ENCODE results near the gene EFR3B.
"Not testable (repeated sequence)": the region's sequence is repeated elsewhere in the genome, so short reads cannot be mapped to it uniquely, and the experiment has no call there.

EFR3B gene

DNA sequence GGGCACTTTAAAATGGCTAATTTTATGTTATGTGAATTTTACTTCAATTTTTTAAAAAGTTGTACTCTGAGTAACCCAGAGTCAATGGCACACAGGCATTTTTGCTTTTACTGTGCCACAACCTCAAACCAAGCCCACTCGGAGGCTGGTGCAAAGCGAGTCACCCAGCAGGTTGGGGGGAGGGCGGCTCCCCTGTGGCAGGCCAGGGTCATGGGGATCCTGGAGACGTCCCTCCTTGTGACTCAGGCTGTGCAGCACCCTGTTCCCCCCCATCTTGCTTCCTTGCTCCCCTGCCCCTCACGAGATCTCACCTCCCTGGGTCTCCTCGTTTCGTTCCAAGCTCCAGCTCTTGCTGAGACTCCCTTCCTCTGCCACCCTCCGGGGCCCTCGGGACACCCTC, 67.9 kb downstream of the EFR3B start:
- DNase-seq, result no peak

- DNase-seq, result no peak
These were observed 70.2 kb downstream of the EFR3B start for GRCh38 chr2:25112113-25112512.

GRCh38 chr2:25115249-25115883, 73.5 kb downstream of the EFR3B start:
- DNase-seq, result no peak

GRCh38 chr2:25115902-25116301, 74.0 kb downstream of the EFR3B start:
- DNase-seq, result no peak

- no peak for DNase-seq
These were observed 75.1 kb downstream of the EFR3B start for GRCh38 chr2:25116956-25117355.

DNA sequence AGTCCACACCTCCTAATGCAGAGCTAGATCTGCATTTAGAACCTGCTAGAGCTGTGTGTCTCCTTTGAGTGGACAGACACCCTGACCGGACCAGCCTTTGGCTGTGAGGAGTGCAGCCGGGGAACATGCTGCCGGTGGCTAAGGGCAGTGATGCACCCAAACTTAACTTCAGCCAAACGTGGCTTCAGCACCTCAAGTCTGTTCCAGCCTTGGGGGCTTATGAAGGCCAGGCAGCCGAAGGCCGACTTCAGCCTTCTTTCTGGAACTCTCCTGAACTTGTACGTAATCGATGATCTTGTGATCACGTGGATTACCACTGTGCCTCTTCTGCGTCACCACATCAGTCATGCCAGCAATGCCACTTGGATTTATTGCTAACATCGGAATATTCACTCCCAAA, 77.4 kb downstream of the EFR3B start:
- DNase-seq, result no peak

- DNase-seq, result no peak
These were observed 80.5 kb downstream of the EFR3B start for GRCh38 chr2:25122367-25122766.

DNA sequence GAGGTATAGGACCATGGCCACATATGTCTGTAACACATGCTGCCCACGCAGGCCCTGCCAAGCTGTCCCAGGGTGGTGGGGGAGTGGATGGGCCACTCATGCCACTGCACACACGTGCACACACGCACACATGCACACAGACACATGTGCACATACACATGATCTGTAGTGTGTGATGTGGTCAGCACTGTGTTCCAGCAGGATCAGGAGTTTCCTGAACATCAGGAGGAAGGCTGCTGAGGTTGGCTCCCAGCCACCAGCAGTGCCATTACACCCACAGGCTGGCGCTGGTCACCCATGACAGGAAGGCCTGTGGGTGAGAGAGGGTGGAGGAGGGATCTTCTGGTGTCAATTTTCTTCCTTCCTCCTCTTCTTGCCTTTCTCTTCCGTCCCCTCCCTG, 81.8 kb downstream of the EFR3B start:
- no peak for DNase-seq

- DNase-seq, result no peak
These were observed 83.3 kb downstream of the EFR3B start for GRCh38 chr2:25125189-25125588.

- no peak for DNase-seq
These were observed 84.1 kb downstream of the EFR3B start for GRCh38 chr2:25125976-25126375.

DNA sequence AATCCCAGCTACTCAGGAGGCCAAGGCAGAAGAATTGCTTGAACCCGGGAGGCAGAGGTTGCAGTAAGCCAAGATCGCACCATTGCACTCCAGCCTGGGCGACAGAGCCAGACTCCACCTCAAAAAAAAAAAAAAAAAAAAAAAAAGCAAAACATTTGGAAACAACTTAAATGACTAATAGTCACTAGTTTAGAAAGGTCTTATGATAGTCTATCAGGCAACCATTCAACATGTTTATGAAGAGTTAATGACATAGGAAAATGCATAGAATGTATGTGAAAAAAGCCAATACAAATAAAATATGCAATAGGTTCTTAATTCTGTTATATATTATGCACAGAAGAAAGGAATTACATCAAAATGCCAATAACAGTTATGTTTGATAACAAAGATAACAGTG, 85.2 kb downstream of the EFR3B start:
- not testable (repeated sequence) for DNase-seq

DNA sequence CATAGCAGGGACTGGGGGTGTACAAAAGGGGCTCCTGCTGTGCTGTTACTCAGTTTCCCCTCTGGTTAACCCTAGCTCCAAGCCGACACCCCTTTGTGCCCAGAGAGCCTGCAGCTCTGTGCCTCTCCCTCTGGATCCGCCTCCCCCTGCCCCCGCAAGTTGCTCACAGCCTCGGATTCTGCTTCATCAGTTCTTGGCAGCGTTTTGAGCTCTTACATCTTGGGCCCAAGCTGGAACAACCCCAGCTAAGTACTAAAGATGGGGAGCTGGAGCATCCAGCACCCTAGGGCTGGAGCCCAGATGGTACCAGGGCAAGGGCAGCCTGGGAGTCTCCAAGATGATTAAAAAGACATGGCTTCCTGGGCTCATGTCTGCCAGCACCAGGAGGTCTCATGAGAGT, 85.8 kb downstream of the EFR3B start:
- DNase-seq, result no peak

- DNase-seq, result no peak
These were observed 88.1 kb downstream of the EFR3B start for GRCh38 chr2:25129901-25130520.

- no peak for DNase-seq
These were observed 89.3 kb downstream of the EFR3B start for GRCh38 chr2:25131253-25131566.

GRCh38 chr2:25131567-25132298, 89.9 kb downstream of the EFR3B start:
- no peak for DNase-seq

- DNase-seq, result no peak
These were observed 90.4 kb downstream of the EFR3B start for GRCh38 chr2:25132299-25132635.

DNA sequence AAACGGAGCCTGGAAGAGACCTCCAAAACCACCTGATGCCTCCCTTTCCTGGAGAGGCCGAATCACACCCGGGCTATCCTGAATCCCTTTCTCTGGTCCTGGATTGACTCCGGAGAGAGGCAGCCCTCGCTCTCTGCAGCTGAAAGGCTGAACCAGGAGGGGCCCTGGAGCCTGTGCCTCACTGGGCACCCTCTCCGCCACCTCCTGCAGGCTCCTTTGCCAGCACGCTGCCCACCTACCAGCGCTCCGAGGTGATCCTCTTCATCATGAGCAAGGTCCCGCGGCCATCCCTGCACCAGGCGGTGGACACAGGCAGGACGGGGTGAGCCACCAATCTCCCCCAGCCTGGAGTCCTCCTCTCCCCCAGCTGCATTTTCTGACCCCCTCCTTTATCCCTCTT, 90.8 kb downstream of the EFR3B start:
- no peak for DNase-seq

DNA sequence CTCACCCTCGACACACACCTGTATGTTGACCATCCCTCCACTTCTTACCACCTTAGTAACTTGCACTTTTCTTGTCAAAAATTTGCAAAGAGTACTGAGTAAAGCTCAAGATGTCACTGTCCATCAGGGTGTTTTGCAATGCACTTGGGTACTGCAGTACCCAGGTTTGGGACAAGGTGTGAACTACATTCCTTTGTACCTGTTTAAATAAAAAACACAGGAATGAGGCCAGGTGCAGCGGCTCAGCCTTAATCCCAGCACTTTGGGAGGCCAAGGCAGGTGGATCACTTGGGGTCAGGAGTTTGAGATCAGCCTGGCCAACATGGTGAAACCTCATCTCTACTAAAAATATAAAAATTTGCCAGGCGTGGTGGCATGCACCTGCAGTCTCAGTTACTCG, 98.7 kb downstream of the EFR3B start:
- DNase-seq, result not testable (repeated sequence)

GRCh38 chr2:25141120-25141519, 99.2 kb downstream of the EFR3B start:
- no peak for DNase-seq

DNA sequence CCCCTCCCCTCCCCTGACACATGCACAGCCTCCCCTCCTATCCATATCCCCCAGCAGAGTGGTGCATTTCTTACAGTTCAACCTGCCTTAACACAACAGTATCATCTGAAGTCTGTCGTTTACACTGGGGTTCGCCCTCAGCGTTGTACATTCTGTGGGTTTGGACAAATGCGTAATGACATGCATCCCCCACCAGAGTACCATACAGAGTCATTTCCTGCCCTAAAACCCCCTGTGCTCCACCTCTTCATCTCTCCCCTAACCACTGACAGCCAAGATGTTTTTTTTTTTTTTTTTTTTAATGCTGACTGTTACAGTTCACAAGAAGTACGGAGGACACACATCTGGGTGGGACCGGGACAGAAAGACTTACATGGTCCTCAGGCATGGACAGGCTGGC, 103.9 kb downstream of the EFR3B start:
- DNase-seq, result no peak

DNA sequence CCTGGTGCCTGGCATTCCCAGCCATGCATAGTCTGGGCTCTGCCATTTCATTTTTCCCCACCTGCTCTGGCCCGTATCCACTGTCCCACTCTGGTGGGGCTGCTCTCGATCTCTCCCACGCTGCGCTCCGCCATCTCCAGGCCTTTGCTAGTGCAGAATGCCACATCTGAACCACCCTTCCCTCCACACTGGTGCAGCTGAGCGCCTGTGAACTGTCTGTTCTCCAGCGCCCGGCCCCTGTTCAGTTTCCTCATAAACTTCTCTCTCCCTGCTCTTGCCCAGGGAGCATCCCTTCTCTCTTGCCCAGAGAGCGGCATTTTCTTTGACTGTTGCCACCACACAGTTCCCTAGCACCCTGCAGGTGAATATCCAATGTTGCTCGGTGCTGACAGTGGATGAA, 105.0 kb downstream of the EFR3B start:
- DNase-seq, result no peak

DNA sequence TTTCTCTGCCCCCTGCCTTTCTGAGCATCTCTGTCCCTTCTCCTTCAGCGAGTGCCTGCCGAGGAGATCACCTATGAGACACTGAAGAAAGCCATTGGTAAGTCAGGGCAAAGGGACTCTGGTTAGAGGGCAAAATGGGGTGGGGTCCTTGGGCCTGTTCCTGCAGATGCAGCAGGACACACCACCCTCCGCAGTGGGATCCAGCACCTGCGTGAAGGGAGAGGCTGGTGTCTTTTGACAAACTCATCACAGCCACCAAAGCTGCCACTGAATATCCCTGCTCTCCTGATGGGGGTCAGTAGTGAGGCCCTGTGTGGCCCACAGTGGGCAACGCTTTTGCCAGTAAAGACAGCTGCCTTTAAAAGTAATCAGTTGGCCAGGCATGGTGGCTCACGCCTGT, 107.8 kb downstream of the EFR3B start:
- no peak for DNase-seq

DNA sequence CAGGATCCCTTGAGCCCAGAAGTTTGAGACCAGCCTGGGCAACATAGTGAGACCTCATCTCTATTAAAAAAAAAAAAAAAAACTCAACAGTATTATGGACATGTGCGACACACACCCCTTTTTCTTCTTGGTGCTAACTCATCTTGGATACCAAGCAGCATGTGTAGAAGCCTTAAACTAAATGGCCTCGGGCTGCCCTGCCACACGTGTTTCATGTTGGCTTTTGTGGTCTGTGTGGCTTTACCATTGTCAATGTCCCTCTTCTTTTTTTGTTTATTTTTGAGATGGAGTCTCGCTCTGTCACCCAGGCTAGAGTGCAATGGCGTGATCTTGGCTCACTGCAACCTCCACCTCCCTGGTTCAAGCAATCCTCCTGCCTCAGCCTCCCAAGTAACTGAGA, 109.1 kb downstream of the EFR3B start:
- not testable (repeated sequence) for DNase-seq

- DNase-seq, result no peak
These were observed 109.8 kb downstream of the EFR3B start for GRCh38 chr2:25151718-25152117.

- no peak for DNase-seq
These were observed 113.5 kb downstream of the EFR3B start for GRCh38 chr2:25155401-25155800.
